HepG2 (cell line): Measurements from ENCODE around the gene GDPD5. TPM values are rescaled to one million over a fixed set of nuclear protein-coding genes. Genes with fewer than 3 reads are reported as not detected.
A peak's percentile ranks its signal among the peaks of the same experiment; 100 is the strongest.

Experiments
- ATF1 ChIP-seq: IDR thresholded peaks from 2 replicates; pipeline ENCODE4 v1.6.1; 2016; ENCODE audit warnings: mild to moderate bottlenecking, control low read depth
- ETV5 ChIP-seq: IDR thresholded peaks from 2 replicates; pipeline ENCODE4 v1.6.1; 2018; ENCODE audit warnings: missing biosample characterization, missing genetic modification reagents, inconsistent platforms, borderline replicate concordance
- MEF2D ChIP-seq: sonication (generic); formaldehyde crosslinking; IDR thresholded peaks from 2 replicates; pipeline ENCODE4 v1.5.1; 2020; ENCODE audit warnings: mild to moderate bottlenecking, missing genetic modification reagents
- MXI1 ChIP-seq: IDR thresholded peaks from 3 replicates; pipeline ENCODE4 v1.6.1; 2012; ENCODE audit warnings: low read depth, low read length, inconsistent platforms, borderline replicate concordance
- NFE2L1 ChIP-seq: sonication (generic); formaldehyde crosslinking; IDR thresholded peaks from 2 replicates; pipeline ENCODE4 v1.4.0; 2020; ENCODE audit warnings: missing genetic modification reagents, mild to moderate bottlenecking, borderline replicate concordance
- PHF21A ChIP-seq: sonication (generic); formaldehyde crosslinking; IDR thresholded peaks from 2 replicates; pipeline ENCODE4 v1.5.0; 2020; ENCODE audit warnings: mild to moderate bottlenecking, missing genetic modification reagents
- RFX3 ChIP-seq: IDR thresholded peaks from 2 replicates; pipeline ENCODE4 v1.6.1; 2016; ENCODE audit warnings: missing biosample characterization, missing genetic modification reagents
- SIN3A ChIP-seq: IDR thresholded peaks from 2 replicates; pipeline ENCODE4 v1.6.1; 2011; ENCODE audit warnings: low read depth, mild to moderate bottlenecking, control low read depth, low read length, borderline replicate concordance
- SRSF4 ChIP-seq: fragments of 200-400 bp; formaldehyde crosslinking; IDR thresholded peaks from one replicate; pipeline ENCODE4 v1.6.1; 2018; ENCODE audit warnings: mild to moderate bottlenecking, low read depth, low read length, moderate library complexity; ENCODE audit not compliant: poor library complexity, severe bottlenecking
- TFDP1 ChIP-seq: IDR thresholded peaks from 2 replicates; pipeline ENCODE4 v1.6.1; 2016; ENCODE audit warnings: missing compliant biosample characterization, missing genetic modification reagents, borderline replicate concordance
- ZNF563 ChIP-seq: sonication (generic); formaldehyde crosslinking; IDR thresholded peaks from 2 replicates; pipeline ENCODE4 v1.8.0; 2022; ENCODE audit warnings: mild to moderate bottlenecking, moderate library complexity, missing genetic modification reagents
- ZNF629 ChIP-seq: sonication (generic); formaldehyde crosslinking; conservative IDR thresholded peaks from 2 replicates; pipeline ENCODE4 v1.5.0; 2020; ENCODE audit warnings: missing genetic modification reagents
- ZNF7 ChIP-seq: IDR thresholded peaks from 2 replicates; pipeline ENCODE4 v1.6.1; 2016; ENCODE audit warnings: missing biosample characterization, missing genetic modification reagents
- ZNF709 ChIP-seq: sonication (generic); formaldehyde crosslinking; IDR thresholded peaks from 2 replicates; pipeline ENCODE4 v1.5.0; 2020; ENCODE audit warnings: mild to moderate bottlenecking, missing genetic modification reagents
- ZNF747 ChIP-seq: sonication (generic); formaldehyde crosslinking; IDR thresholded peaks from 2 replicates; pipeline ENCODE4 v1.8.1; 2023; ENCODE audit warnings: missing genetic modification reagents, mild to moderate bottlenecking, borderline replicate concordance
- ZNF780A ChIP-seq: sonication (generic); formaldehyde crosslinking; IDR thresholded peaks from 2 replicates; pipeline ENCODE4 v1.8.0; 2022; ENCODE audit warnings: mild to moderate bottlenecking, missing genetic modification reagents, moderate library complexity
- ZSCAN21 ChIP-seq: sonication (generic); formaldehyde crosslinking; IDR thresholded peaks from 2 replicates; pipeline ENCODE4 v1.8.0; 2022; ENCODE audit warnings: mild to moderate bottlenecking, missing genetic modification reagents, moderate library complexity, borderline replicate concordance
- polyA plus RNA-seq, 8 experiments: library from polyadenylated mRNA; depleted of rRNA in 3 of 8; stranded (reverse) in 7 of 8; unstranded in 1 of 8; fragments of >200 nt; fragmentation: Illumina TruSeq in 4 of 8; extraction: Trizol in 4 of 8; gene quantifications; 2 replicates each; pipeline versions ENCODE4 v1.2.1 to v1.2.3, GENCODE V29; 2011 to 2016; ENCODE audit warnings: low read depth in 4 of 8, missing spikeins in 1 of 8, mixed read lengths in 1 of 8; ENCODE audit not compliant: insufficient read depth in 1 of 8
- total RNA-seq, 5 experiments: library from RNA; depleted of rRNA; stranded (reverse); fragments of >200 nt; fragmentation: Illumina TruSeq; extraction: Trizol; gene quantifications; 2 replicates each; pipeline ENCODE4 v1.2.3, GENCODE V29; 2016; ENCODE audit warnings: low read depth in 1 of 5
- TF ChIP-seq, protein P1 (sequence below): sonication (generic); formaldehyde crosslinking; IDR thresholded peaks from 2 replicates; pipeline ENCODE4 v1.4.0; 2020; ENCODE audit warnings: mild to moderate bottlenecking, missing genetic modification reagents

GDPD5 gene
- total and polyA plus RNA-seq, 2 of the 13 experiments (the other 11 are each of a cell fraction or from before 2014, with no cell fraction given), result 55.0 to 67.5 TPM

GRCh38 chr11:75562048-75562835 lies 36.5 kb upstream of the GDPD5 start, which contains the start of gene SERPINH1 (continued):
- TF ChIP-seq, protein P1, sequence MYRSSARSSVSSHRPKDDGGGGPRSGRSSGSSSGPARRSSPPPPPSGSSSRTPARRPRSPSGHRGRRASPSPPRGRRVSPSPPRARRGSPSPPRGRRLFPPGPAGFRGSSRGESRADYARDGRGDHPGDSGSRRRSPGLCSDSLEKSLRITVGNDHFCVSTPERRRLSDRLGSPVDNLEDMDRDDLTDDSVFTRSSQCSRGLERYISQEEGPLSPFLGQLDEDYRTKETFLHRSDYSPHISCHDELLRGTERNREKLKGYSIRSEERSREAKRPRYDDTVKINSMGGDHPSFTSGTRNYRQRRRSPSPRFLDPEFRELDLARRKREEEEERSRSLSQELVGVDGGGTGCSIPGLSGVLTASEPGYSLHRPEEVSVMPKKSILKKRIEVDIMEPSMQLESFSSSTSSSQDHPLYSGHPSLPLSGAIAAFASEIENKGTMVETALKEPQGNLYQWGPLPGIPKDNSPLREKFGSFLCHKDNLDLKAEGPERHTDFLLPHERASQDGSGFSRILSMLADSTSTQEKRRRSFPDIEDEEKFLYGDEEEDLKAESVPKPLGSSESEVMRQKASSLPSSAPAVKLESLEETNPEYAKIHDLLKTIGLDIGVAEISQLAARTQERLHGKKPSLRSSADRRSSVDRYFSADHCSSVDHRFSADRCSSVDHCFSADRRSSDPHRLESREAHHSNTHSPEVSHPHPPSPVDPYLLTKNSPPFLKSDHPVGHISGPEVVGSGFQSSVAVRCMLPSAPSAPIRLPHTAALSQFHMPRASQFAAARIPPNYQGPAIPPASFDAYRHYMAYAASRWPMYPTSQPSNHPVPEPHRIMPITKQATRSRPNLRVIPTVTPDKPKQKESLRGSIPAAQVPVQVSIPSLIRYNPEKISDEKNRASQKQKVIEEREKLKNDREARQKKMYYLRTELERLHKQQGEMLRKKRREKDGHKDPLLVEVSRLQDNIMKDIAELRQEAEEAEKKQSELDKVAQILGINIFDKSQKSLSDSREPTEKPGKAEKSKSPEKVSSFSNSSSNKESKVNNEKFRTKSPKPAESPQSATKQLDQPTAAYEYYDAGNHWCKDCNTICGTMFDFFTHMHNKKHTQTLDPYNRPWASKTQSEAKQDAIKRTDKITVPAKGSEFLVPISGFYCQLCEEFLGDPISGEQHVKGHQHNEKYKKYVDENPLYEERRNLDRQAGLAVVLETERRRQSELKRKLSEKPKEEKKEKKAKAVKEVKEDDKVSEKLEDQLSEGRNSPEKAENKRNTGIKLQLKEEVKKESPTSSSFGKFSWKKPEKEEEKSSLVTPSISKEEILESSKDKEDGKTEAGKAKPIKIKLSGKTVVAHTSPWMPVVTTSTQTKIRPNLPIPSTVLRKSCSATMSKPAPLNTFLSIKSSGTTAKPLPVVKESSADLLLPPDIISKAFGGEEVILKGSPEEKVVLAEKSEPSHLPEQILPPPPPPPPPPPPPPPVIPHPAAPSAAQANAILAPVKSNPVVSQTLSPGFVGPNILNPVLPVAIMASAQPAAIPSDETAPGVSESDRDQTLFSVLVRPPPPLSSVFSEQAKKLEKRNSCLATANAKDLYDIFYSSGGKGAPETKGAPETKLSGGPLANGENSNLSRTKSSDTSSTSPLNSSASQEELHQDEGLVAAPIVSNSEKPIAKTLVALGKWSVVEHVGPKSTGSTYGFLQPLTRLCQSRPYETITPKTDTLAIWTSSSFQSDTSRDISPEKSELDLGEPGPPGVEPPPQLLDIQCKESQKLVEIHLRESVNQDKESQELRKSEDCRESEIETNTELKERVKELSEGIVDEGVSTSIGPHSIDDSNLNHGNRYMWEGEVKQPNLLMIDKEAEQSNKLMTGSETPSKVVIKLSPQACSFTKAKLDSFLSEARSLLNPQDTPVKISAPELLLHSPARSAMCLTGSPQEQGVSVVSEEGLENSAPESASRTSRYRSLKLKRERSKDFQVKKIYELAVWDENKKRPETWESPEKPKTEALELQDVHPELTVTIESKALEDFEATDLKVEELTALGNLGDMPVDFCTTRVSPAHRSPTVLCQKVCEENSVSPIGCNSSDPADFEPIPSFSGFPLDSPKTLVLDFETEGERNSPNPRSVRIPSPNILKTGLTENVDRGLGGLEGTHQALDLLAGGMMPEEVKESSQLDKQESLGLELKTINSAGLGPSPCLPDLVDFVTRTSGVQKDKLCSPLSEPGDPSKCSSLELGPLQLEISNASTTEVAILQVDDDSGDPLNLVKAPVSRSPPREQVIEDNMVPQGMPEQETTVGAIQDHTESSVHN (CRISPR knock-in tag), result no peak
- TF ChIP-seq ZNF7 (CRISPR knock-in tag) (no peak), ATF1 (CRISPR knock-in tag) (peak; percentile 54), RFX3 (CRISPR knock-in tag) (no peak), MXI1 (0 out of 3 replicates have a peak, but pooled peaks have one; percentile 19), MEF2D (CRISPR knock-in tag) (peak; percentile 36; the same call in 1 of the 2 replicates), ZNF780A (CRISPR knock-in tag) (no peak), SIN3A (peak; percentile 70; the same call in 1 of the 2 replicates), SRSF4 (no peak), ZNF709 (CRISPR knock-in tag) (peak; percentile 6; the same call in 1 of the 2 replicates), PHF21A (CRISPR knock-in tag) (peak; percentile 70; the same call in 1 of the 2 replicates), ETV5 (peak; percentile 91), ZNF563 (CRISPR knock-in tag) (peak; percentile 42; the same call in 1 of the 2 replicates), ZNF747 (CRISPR knock-in tag) (no peak; the same call in 1 of the 2 replicates), ZSCAN21 (CRISPR knock-in tag) (0 out of 2 replicates have a peak, but pooled peaks have one; percentile 34), TFDP1 (CRISPR knock-in tag) (peak; percentile 45; the same call in 1 of the 2 replicates), ZNF629 (CRISPR knock-in tag) (no peak), NFE2L1 (CRISPR knock-in tag) (no peak)
